K562 (cell line): ENCODE data around the gene ASIC3. TPM values are rescaled to one million over a fixed set of nuclear protein-coding genes. Genes with fewer than 3 reads are reported as not detected.
A peak's percentile ranks its signal among the peaks of the same experiment; 100 is the strongest.

Experiments
- CHD2 ChIP-seq: IDR thresholded peaks from 2 replicates; pipeline ENCODE4 v1.6.1; 2011; ENCODE audit warnings: low read depth, low read length
- EZH2 ChIP-seq: IDR thresholded peaks from 2 replicates; pipeline ENCODE4 v1.6.1; 2012; ENCODE audit warnings: low read depth, mild to moderate bottlenecking, inconsistent platforms, low read length, borderline replicate concordance
- FOXM1 ChIP-seq, 2 experiments: fragments of 450-650 bp in 1 of 2; sonication (generic) in 1 of 2; formaldehyde crosslinking in 1 of 2; IDR thresholded peaks; 2 replicates each; pipeline versions ENCODE4 v1.6.1 to v1.9.0; 2017 to 2022; ENCODE audit warnings: low read depth in 2 of 2, mild to moderate bottlenecking in 2 of 2, missing genetic modification reagents in 1 of 2, moderate library complexity in 1 of 2
- MCM2 ChIP-seq: fragments of 450-650 bp; IDR thresholded peaks from 2 replicates; pipeline ENCODE4 v1.6.1; 2017; ENCODE audit warnings: low read depth, mild to moderate bottlenecking
- NCOA1 ChIP-seq: fragments of 450-650 bp; IDR thresholded peaks from 2 replicates; pipeline ENCODE4 v1.6.1; 2016; ENCODE audit warnings: low read depth
- NRF1 ChIP-seq, 2 experiments: fragments of 450-650 bp; IDR thresholded peaks in 1 of 2; conservative IDR thresholded peaks in 1 of 2; 2 replicates each; pipeline ENCODE4 v1.6.1; 2014; ENCODE audit warnings: mild to moderate bottlenecking in 2 of 2
- POLR2G ChIP-seq: fragments of 200-400 bp; formaldehyde crosslinking; IDR thresholded peaks from 2 replicates; pipeline ENCODE4 v1.6.1; 2017; ENCODE audit warnings: low read depth, mild to moderate bottlenecking, antibody characterized with exemption, low read length, moderate library complexity
- RAD21 ChIP-seq, 2 experiments: fragments of 250-450 bp in 1 of 2; fragments of 450-650 bp in 1 of 2; sonication (Bioruptor Pico) in 1 of 2; formaldehyde crosslinking in 1 of 2; IDR thresholded peaks in 1 of 2; conservative IDR thresholded peaks in 1 of 2; 2 replicates each; pipeline versions ENCODE4 v1.4.0 to v1.8.0; 2020 to 2022; ENCODE audit warnings: mild to moderate bottlenecking in 2 of 2, moderate library complexity in 1 of 2
- RBM34 ChIP-seq: fragments of 200-400 bp; formaldehyde crosslinking; IDR thresholded peaks from 2 replicates; pipeline ENCODE4 v1.6.1; 2018; ENCODE audit warnings: low read length, borderline replicate concordance; ENCODE audit not compliant: insufficient read depth
- SMAD2 ChIP-seq: fragments of 150-350 bp; IDR thresholded peaks from 2 replicates; pipeline ENCODE4 v1.6.1; 2014; ENCODE audit warnings: low read depth, mild to moderate bottlenecking, low read length
- SMARCC2 ChIP-seq: fragments of 450-650 bp; IDR thresholded peaks from 2 replicates; pipeline ENCODE4 v1.6.1; 2017; ENCODE audit warnings: antibody characterized with exemption, moderate library complexity, mild to moderate bottlenecking, low read depth
- STAT5A ChIP-seq: IDR thresholded peaks from 2 replicates; pipeline ENCODE4 v1.6.1; 2012; ENCODE audit warnings: low read length, inconsistent platforms, borderline replicate concordance
- TEAD2 ChIP-seq: fragments of 450-650 bp; IDR thresholded peaks from 2 replicates; pipeline ENCODE4 v1.6.1; 2016; ENCODE audit warnings: missing genetic modification characterization, control low read depth, missing compliant biosample characterization
- TGIF2 ChIP-seq: sonication (generic); formaldehyde crosslinking; IDR thresholded peaks from 2 replicates; pipeline ENCODE4 v1.8.1; 2022; ENCODE audit warnings: mild to moderate bottlenecking, missing genetic modification reagents, moderate library complexity
- ZBTB7A ChIP-seq: IDR thresholded peaks from 2 replicates; pipeline ENCODE4 v1.6.1; 2011; ENCODE audit warnings: low read depth, mild to moderate bottlenecking, low read length, moderate library complexity, borderline replicate concordance; ENCODE audit not compliant: control insufficient read depth
- ZNF12 ChIP-seq: sonication (generic); formaldehyde crosslinking; IDR thresholded peaks from 2 replicates; pipeline ENCODE4 v1.4.0; 2020; ENCODE audit warnings: mild to moderate bottlenecking, missing genetic modification reagents
- ZNF212 ChIP-seq: fragments of 450-650 bp; formaldehyde crosslinking; IDR thresholded peaks from 2 replicates; pipeline ENCODE4 v1.4.0; 2020; ENCODE audit warnings: mild to moderate bottlenecking
- ZNF324 ChIP-seq: fragments of 250-450 bp; sonication (Bioruptor Pico); IDR thresholded peaks from 2 replicates; pipeline ENCODE4 v1.4.0; 2020; ENCODE audit warnings: mild to moderate bottlenecking
- ZNF589 ChIP-seq: fragments of 200-800 bp; sonication (Bioruptor generic); IDR thresholded peaks from 2 replicates; pipeline ENCODE4 v1.6.1; 2016; ENCODE audit warnings: low read depth, missing genetic modification characterization, missing compliant biosample characterization
- polyA plus RNA-seq, 8 experiments: library from polyadenylated mRNA; depleted of rRNA in 4 of 8; stranded (reverse) in 5 of 8; unstranded in 3 of 8; fragments of >200 nt; fragmentation: Nextera tagmentation in 2 of 8; fragmentation: Illumina TruSeq in 1 of 8; extraction: Ambion mirVana in 2 of 8; extraction: Trizol in 1 of 8; gene quantifications; 2 replicates each; pipeline versions ENCODE4 v1.2.1 to v1.2.3, GENCODE V29; 2011 to 2014; ENCODE audit warnings: inconsistent platforms in 1 of 8, missing spikeins in 1 of 8
- total RNA-seq, 7 experiments: library from RNA; depleted of rRNA in 6 of 7; stranded (reverse); fragments of >200 nt in 6 of 7; fragmentation: Illumina TruSeq in 2 of 7; extraction: Trizol in 2 of 7; gene quantifications; 2 replicates each; pipeline versions ENCODE4 v1.2.1 to v1.2.3, GENCODE V29; 2011 to 2021; ENCODE audit warnings: low replicate concordance in 1 of 7
- TF ChIP-seq, protein P1 (sequence below): fragments of 250-450 bp; sonication (Bioruptor Pico); IDR thresholded peaks from 2 replicates; pipeline ENCODE4 v1.4.0; 2020; ENCODE audit warnings: mild to moderate bottlenecking, moderate library complexity
- TF ChIP-seq, protein P2 (sequence below): fragments of 200-800 bp; sonication (Bioruptor generic); IDR thresholded peaks from 2 replicates; pipeline ENCODE4 v1.6.1; 2017; ENCODE audit warnings: missing genetic modification characterization, missing compliant biosample characterization
- TF ChIP-seq, protein P3 (sequence below): fragments of 250-450 bp; sonication (Bioruptor Pico); IDR thresholded peaks from 2 replicates; pipeline ENCODE4 v1.4.0; 2020; ENCODE audit warnings: mild to moderate bottlenecking

ASIC3 gene
- total and polyA plus RNA-seq, 9 of the 15 experiments (the other 6 are each of a cell fraction or from before 2014, with no cell fraction given): 0.11 to 5.0 (median 0.87) TPM

GRCh38 chr7:151012911-151013347 is 35.4 kb upstream of the ASIC3 start (continued):
- TF ChIP-seq MCM2 (no peak), RAD21 (CRISPR knock-in tag; conservative IDR thresholded peaks at IDR 0.05 in 1 of 2, IDR thresholded peaks at IDR 0.05 in 1 of 2) (peak; percentile 64 to 76), SMAD2 (no peak), ZBTB7A (peak; percentile 32; the same call in 1 of the 2 replicates), EZH2 (no peak), ZNF324 (CRISPR knock-in tag) (no peak), ZNF12 (CRISPR knock-in tag) (no peak), NRF1 (conservative IDR thresholded peaks at IDR 0.05 in 1 of 2, IDR thresholded peaks at IDR 0.05 in 1 of 2) (peak in 1 of 2 experiments; percentile 29; a peak in 1 of 4 replicates), POLR2G (peak; percentile 18; the same call in 1 of the 2 replicates), TEAD2 (tag) (no peak), TGIF2 (CRISPR knock-in tag) (no peak), ZNF212 (CRISPR knock-in tag) (no peak), CHD2 (0 out of 2 replicates have a peak, but pooled peaks have one; percentile 5), RBM34 (no peak), STAT5A (no peak), ZNF589 (CRISPR knock-in tag) (no peak), FOXM1 (IDR thresholded peaks at IDR 0.05; ENCODE audit: low read depth) (no peak), FOXM1 (CRISPR knock-in tag; IDR thresholded peaks at IDR 0.05; ENCODE audit: low read depth) (0 out of 2 replicates have a peak, but pooled peaks have one; percentile 33), NCOA1 (no peak), SMARCC2 (no peak)
- TF ChIP-seq, protein P1, sequence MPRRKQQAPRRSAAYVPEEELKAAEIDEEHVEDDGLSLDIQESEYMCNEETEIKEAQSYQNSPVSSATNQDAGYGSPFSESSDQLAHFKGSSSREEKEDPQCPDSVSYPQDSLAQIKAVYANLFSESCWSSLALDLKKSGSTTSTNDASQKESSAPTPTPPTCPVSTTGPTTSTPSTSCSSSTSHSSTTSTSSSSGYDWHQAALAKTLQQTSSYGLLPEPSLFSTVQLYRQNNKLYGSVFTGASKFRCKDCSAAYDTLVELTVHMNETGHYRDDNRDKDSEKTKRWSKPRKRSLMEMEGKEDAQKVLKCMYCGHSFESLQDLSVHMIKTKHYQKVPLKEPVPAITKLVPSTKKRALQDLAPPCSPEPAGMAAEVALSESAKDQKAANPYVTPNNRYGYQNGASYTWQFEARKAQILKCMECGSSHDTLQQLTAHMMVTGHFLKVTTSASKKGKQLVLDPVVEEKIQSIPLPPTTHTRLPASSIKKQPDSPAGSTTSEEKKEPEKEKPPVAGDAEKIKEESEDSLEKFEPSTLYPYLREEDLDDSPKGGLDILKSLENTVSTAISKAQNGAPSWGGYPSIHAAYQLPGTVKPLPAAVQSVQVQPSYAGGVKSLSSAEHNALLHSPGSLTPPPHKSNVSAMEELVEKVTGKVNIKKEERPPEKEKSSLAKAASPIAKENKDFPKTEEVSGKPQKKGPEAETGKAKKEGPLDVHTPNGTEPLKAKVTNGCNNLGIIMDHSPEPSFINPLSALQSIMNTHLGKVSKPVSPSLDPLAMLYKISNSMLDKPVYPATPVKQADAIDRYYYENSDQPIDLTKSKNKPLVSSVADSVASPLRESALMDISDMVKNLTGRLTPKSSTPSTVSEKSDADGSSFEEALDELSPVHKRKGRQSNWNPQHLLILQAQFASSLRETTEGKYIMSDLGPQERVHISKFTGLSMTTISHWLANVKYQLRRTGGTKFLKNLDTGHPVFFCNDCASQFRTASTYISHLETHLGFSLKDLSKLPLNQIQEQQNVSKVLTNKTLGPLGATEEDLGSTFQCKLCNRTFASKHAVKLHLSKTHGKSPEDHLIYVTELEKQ (CRISPR knock-in tag): 0 out of 2 replicates have a peak, but pooled peaks have one; percentile 36
- TF ChIP-seq, protein P2, sequence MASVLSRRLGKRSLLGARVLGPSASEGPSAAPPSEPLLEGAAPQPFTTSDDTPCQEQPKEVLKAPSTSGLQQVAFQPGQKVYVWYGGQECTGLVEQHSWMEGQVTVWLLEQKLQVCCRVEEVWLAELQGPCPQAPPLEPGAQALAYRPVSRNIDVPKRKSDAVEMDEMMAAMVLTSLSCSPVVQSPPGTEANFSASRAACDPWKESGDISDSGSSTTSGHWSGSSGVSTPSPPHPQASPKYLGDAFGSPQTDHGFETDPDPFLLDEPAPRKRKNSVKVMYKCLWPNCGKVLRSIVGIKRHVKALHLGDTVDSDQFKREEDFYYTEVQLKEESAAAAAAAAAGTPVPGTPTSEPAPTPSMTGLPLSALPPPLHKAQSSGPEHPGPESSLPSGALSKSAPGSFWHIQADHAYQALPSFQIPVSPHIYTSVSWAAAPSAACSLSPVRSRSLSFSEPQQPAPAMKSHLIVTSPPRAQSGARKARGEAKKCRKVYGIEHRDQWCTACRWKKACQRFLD (CRISPR knock-in tag): no peak
- TF ChIP-seq, protein P3, sequence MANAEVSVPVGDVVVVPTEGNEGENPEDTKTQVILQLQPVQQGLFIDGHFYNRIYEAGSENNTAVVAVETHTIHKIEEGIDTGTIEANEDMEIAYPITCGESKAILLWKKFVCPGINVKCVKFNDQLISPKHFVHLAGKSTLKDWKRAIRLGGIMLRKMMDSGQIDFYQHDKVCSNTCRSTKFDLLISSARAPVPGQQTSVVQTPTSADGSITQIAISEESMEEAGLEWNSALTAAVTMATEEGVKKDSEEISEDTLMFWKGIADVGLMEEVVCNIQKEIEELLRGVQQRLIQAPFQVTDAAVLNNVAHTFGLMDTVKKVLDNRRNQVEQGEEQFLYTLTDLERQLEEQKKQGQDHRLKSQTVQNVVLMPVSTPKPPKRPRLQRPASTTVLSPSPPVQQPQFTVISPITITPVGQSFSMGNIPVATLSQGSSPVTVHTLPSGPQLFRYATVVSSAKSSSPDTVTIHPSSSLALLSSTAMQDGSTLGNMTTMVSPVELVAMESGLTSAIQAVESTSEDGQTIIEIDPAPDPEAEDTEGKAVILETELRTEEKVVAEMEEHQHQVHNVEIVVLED (CRISPR knock-in tag): no peak
